ENCODE measurements around the gene DPYSL4. TPM values are rescaled to one million over a fixed set of nuclear protein-coding genes. Genes with fewer than 3 reads are reported as not detected.

Gene DPYSL4
- total RNA-seq, 2 donors from 2014 or later: 4.1 to 22.6 TPM

DNA sequence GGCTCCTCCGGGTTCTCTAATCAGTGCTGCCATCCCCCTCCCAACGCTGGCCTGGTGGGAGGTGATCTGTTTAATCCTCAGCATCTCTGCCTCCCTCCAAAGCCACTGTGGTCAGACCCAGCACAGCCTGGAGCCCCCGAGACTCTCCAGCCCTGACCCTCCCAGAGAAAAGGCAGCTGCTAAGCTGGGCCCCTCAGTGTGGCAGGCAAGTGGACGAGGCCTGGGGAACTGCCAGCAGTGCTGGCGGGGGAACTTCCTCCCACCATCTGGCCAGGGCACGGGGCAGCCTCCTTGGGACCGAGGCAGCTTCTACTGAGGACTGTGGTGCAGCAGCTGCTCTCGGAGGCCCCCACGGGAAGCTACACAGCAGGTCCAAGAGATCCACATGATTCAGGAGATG lies 51.1 kb downstream of the DPYSL4 start:
- no peaks in the 10 kb centered on the region for H3K4me1 ChIP-seq (replicated peaks)
- 73% methylated on average over 9 of the region's 9 CpGs for WGBS
- H3K9me3 ChIP-seq: no peaks in the 10 kb centered on the region
- intact Hi-C loops (cut with DNase I): no loop called here
- no peaks in the 10 kb centered on the region for H3K27me3 ChIP-seq (replicated peaks; ENCODE audit: insufficient read depth)
- no peaks in the 10 kb centered on the region for H3K36me3 ChIP-seq
- no peak for TF ChIP-seq POLR2AphosphoS5 (IDR thresholded peaks at IDR 0.05)
- TF ChIP-seq, protein P1, sequence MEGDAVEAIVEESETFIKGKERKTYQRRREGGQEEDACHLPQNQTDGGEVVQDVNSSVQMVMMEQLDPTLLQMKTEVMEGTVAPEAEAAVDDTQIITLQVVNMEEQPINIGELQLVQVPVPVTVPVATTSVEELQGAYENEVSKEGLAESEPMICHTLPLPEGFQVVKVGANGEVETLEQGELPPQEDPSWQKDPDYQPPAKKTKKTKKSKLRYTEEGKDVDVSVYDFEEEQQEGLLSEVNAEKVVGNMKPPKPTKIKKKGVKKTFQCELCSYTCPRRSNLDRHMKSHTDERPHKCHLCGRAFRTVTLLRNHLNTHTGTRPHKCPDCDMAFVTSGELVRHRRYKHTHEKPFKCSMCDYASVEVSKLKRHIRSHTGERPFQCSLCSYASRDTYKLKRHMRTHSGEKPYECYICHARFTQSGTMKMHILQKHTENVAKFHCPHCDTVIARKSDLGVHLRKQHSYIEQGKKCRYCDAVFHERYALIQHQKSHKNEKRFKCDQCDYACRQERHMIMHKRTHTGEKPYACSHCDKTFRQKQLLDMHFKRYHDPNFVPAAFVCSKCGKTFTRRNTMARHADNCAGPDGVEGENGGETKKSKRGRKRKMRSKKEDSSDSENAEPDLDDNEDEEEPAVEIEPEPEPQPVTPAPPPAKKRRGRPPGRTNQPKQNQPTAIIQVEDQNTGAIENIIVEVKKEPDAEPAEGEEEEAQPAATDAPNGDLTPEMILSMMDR (IDR thresholded peaks at IDR 0.05): no peak
- TF ChIP-seq POLR2A (IDR thresholded peaks at IDR 0.05): no peak
- no peak for DNase-seq (ENCODE audit: low spot score)
- H3K4me3 ChIP-seq: no peak overlapping the region
- no peak overlapping the region for H3K27ac ChIP-seq

DNA sequence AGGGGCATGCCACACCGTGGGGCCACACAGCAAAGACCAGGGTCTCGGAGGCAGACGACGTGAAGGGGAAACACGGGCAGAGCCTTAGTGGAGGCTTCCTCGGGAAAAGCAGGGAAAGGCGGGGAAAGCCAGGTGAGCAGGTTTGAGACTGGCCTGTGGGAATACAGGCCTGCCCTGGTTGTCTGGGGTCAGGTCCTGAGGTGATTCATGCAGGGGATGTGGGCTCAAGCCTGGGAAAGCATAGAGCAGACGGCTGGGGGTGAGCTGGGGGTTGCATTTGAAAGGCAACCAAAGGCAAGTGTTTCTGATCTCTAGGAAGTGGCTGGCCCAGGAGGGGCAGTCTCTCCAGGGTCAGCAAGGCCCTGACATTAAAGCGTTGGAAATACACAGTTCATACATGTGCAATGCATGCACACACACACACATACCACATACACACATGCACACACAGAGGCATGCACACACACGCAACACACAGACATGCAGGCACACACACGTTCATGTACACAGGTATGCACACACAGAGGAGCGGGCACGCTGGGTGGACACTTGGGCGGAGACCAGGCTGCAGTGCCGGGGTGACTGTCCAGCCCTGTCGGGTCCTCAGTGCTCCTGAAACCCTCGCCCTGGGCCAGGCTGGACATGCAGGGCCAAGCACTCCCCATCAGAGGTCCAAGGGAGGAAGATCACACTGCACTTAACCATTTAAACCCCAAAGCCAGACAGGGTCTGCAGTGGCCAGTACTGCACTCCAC lies 51.8 kb downstream of the DPYSL4 start:
- DNase-seq (ENCODE audit: low spot score): no peak
- intact Hi-C loops (cut with DNase I): no loop called here

DNA sequence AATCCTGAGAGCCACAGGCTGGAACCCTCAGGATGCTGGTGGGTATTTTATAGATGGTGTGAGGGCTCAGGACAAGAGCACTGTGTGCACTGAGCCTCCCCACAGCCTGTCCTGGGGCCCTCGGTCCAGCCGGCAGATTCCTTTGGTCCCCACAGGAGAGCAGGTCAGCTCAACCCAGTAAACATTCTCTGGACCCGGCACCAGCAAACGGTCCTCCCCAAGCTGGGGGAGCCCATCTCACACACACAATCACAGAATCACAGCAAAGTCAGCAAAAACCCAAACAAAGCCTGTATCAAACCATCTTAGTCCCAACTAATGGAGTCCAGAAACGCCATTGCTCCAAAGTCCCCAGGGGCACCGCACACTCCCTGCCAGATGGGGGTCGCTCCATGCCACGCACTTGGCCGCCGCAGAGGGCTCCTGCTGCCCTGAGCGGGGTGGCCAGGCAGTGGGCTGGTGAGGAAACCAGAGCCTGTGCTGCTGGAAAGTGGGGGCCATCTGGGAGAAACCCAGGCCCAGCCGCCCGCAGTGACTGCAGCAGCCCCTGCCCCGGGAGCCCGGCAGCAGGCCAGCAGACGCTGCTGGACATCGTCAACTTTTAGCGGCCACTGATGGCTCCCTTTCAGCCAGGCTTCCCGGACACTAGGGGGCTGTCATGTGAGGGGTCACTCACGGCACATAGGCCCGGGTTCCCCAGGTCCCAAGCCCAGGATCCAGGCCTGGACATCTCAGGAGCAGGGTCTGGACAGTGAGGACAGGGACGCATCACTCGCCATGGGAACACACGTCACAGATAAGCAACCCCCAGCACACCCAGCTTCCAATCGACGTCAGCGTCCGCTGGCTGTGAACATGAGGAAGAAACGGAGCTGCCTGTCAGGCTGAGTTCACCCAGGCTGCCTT lies 52.6 kb downstream of the DPYSL4 start:
- Histone ChIP-seq H3K4me3 (no peak overlapping the region), H3K4me1 (replicated peaks) (no peaks in the 10 kb centered on the region), H3K9me3 (no peaks in the 10 kb centered on the region), H3K27me3 (replicated peaks; ENCODE audit: insufficient read depth) (no peaks in the 10 kb centered on the region), H3K27ac (no peak overlapping the region), H3K36me3 (no peaks in the 10 kb centered on the region)
- intact Hi-C loops (cut with DNase I): no loop called here
- TF ChIP-seq POLR2AphosphoS5 (IDR thresholded peaks at IDR 0.05): no peak
- TF ChIP-seq POLR2A (IDR thresholded peaks at IDR 0.05): no peak
- TF ChIP-seq, protein P1 (IDR thresholded peaks at IDR 0.05): no peak
- WGBS: 81% methylated on average over 29 of the region's 29 CpGs
- DNase-seq (ENCODE audit: low spot score): no peak

More for the DNA sequence above, 51.8 kb downstream of the DPYSL4 start:
- no peak for TF ChIP-seq POLR2AphosphoS5 (IDR thresholded peaks at IDR 0.05)
- TF ChIP-seq, protein P1 (IDR thresholded peaks at IDR 0.05): no peak
- TF ChIP-seq POLR2A (IDR thresholded peaks at IDR 0.05): no peak
- no peaks in the 10 kb centered on the region for H3K27me3 ChIP-seq (replicated peaks; ENCODE audit: insufficient read depth)
- H3K4me3 ChIP-seq: no peak overlapping the region
- no peaks in the 10 kb centered on the region for H3K9me3 ChIP-seq
- H3K36me3 ChIP-seq: no peaks in the 10 kb centered on the region
- no peak overlapping the region for H3K27ac ChIP-seq
- H3K4me1 ChIP-seq (replicated peaks): no peaks in the 10 kb centered on the region
- WGBS: 89% methylated on average over 17 of the region's 17 CpGs

DNA sequence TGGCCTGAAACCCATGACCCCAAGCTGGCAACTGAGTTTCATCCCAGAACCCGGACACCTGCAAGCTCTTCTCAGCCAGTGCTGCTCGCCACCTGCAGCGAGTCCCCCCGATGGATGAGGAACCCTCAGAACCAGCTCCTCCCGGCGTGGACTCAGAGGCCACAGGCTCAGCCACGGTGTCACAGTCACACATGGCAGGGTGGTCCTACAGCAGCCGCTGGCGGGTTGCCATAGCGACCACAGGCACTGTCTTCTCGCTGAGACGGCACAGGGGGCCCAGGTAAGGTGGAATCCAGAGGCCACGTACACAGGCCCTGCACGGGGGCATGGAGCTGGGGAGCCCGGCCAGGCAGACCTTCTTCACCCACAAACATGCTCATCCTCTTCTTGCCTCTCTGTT lies 53.4 kb downstream of the DPYSL4 start:
- Histone ChIP-seq H3K27ac (no peak overlapping the region), H3K36me3 (no peaks in the 10 kb centered on the region), H3K27me3 (replicated peaks; ENCODE audit: insufficient read depth) (no peaks in the 10 kb centered on the region), H3K4me3 (no peak overlapping the region), H3K9me3 (no peaks in the 10 kb centered on the region), H3K4me1 (replicated peaks) (no peaks in the 10 kb centered on the region)
- WGBS: 76% methylated on average over 13 of the region's 15 CpGs
- DNase-seq (ENCODE audit: low spot score): no peak
- intact Hi-C loops (cut with DNase I): no loop called here
- TF ChIP-seq, protein P1 (IDR thresholded peaks at IDR 0.05): no peak
- TF ChIP-seq POLR2AphosphoS5 (IDR thresholded peaks at IDR 0.05): no peak
- no peak for TF ChIP-seq POLR2A (IDR thresholded peaks at IDR 0.05)

Measured in prostate gland (tissue), 2 donors.